HG03469 (cell line): ENCODE data around the gene DCTN2.

Experiments used
- ATAC-seq: cut with Tn5 transposase; IDR thresholded peaks from one replicate; pipeline ENCODE4 v1.9.1; 2021; ENCODE audit warnings: mild to moderate bottlenecking, moderate library complexity, moderate number of reproducible peaks; ENCODE audit not compliant: unreplicated experiment

DCTN2 gene

GRCh38 chr12:57491393-57492280, 55.4 kb downstream of the DCTN2 start:
- no peak for ATAC-seq

DNA sequence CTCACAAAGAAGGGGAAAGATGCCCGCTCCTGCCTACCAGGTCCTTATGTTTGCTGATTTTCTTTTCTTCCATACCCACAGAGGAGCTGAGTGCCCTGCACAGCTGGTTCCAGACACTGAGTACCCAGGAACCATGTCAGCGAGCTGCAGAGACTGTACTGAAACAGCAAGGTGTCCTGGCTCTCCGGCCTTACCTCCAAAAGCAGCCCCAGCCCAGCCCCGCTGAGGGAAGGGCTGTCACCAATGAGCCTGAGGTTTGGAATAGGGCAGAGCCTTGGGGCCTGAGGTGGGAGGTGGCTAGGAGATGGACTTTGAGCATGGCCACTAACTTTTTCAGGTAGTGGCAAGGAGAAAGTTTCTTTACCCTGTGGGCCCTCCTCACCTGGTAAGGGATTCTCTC, 56.9 kb downstream of the DCTN2 start:
- ATAC-seq: no peak

GRCh38 chr12:57489157-57489641, 57.8 kb downstream of the DCTN2 start:
- ATAC-seq: no peak

- ATAC-seq: no peak
Observed at GRCh38 chr12:57488402-57489156, 58.4 kb downstream of the DCTN2 start.

DNA sequence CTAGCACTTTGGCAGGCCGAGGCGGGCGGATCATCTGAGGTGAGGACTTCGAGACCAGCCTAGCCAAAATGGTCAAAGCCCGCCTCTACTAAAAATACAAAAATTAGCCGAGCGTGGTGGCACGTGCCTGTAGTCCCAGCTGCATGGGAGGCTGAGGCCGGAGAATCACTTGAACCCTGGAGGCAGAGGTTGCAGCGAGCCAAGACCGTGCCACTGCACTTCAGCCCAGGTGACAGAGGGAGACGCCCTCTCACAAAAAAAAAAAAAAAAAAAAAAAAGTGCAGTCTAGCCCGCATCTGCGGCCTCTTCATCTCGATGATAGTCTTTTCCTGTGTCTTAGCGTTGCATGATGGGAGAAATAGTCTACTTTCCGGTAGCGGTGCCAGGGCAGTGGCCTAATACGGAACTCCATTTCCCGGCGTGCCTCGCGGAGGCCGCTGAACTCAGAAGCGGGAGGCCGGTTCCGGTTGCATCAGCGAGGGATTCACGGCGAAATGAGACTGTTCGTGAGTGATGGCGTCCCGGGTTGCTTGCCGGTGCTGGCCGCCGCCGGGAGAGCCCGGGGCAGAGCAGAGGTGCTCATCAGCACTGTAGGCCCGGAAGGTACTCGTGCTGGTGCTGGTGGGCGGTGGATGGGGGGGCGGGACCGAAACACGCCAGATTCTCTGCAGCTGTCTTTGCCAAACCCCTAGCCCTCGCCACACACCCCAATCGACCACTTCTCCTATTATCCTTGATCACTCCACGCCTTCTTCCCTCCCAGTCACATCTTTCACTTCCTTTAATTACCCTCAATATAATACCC, 59.2 kb downstream of the DCTN2 start, which contains the start of gene MARS1:
TSS of gene MARS1 (plus strand) at position 472 of the 805 bp plus-strand sequence. CDS start at position 495, 23 bp downstream.
- peak; percentile 92 for ATAC-seq

DNA sequence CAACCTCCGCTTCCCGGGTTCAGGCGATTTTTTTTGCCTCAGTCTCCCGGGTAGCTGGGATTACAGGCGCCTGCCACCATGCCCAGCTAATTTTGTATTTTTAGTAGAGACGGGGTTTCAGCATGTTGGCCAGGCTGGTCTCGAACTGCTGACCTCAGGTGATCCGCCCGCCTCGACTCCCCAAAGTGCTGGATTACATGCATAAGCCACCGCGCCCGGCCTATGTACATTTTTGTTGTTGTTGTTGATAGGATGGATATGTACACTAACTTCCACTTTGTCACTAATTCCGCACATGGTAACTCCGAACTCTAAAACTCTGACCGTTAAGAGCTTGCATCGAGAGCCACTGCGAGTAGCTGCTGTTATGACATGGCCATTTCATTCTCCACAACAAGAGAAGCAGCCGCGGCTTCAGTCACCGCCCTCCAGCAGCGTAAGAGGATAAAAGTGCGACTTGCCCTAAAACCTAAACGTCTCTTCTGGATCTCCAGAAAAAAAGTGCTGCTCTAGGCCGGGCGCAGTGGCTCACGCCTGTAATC, 59.9 kb downstream of the DCTN2 start:
- ATAC-seq: no peak

DNA sequence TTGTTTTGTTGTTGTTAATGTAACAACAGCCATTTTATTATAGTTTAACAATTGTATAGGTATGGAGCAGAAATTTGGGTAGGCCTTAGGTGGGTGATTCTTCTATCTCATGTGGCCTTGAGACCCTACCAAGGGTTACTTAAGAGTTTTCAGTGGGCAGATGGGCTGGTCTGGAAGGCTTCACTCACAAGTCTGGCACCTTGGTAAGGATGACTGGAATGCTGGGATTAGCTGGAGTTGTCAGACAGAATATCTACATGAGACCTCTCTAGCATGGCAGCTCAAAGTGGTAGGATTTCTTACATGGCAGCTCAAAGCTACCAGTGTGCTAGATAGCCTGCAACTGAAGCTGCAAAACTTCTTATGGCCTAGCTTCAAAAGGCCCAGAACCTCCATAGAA, 61.3 kb downstream of the DCTN2 start:
- ATAC-seq: no peak

DNA sequence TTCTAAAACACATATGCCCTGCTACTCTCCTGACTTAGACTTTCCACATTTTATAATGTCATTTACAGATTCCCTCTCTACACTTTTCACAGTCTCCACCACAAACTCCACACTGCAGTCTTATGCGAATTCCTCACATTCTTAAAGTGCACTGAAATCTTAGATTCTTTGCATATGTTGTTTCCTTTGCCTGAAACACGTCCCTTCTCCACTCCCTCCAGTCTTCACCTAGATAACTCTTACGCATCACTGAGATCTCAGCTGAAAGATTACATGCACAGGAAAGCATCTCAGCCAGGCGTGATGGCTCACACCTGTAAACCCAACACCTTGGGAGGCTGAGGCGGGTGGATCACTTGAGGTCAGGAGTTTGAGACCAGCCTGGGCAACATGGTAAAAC, 63.5 kb downstream of the DCTN2 start:
- ATAC-seq: no peak

GRCh38 chr12:57481671-57482070, 65.3 kb downstream of the DCTN2 start:
- no peak for ATAC-seq
